OCI-LY3 (cell line): ENCODE results near the gene PRPSAP1.

ENCODE experiments used
- H2AFZ ChIP-seq: fragments of 200-600, 300-600 bp; shearing (Covaris generic); 2 replicates; pipeline ENCODE4 v1.6.0; 2014; ENCODE audit warnings: antibody characterized with exemption, low read depth, low read length
- H3K27ac ChIP-seq: fragments of 200-600, 300-600 bp; sonication (generic); 2 replicates; pipeline ENCODE4 v1.5.1; 2014; ENCODE audit warnings: mild to moderate bottlenecking, low read length, moderate library complexity, mixed read lengths
- H3K27me3 ChIP-seq: fragments of 200-600, 300-600 bp; sonication (generic); 2 replicates; pipeline ENCODE4 v1.6.1; 2014; ENCODE audit warnings: low read depth, low read length, mixed read lengths
- H3K36me3 ChIP-seq: fragments of 200-600, 300-600 bp; sonication (generic); replicated peaks from 2 replicates; pipeline ENCODE3; 2014; ENCODE audit warnings: low read depth, low read length, mixed read lengths
- H3K4me1 ChIP-seq: fragments of 300-600, 200-600 bp; sonication (generic); 2 replicates; pipeline ENCODE4 v1.6.1; 2014; ENCODE audit warnings: low read length, mixed read lengths
- H3K4me2 ChIP-seq: fragments of 200-600, 300-600 bp; sonication (generic); 2 replicates; pipeline ENCODE4 v1.6.1; 2014; ENCODE audit warnings: low read length, mixed read lengths
- H3K4me3 ChIP-seq: fragments of 300-600, 200-600 bp; sonication (generic); 2 replicates; pipeline ENCODE4 v1.5.1; 2014; ENCODE audit warnings: antibody characterized with exemption, mild to moderate bottlenecking, low read length, moderate library complexity
- H3K79me2 ChIP-seq: fragments of 300-600, 200-600 bp; shearing (Covaris generic); 2 replicates; pipeline ENCODE4 v1.6.1; 2014; ENCODE audit warnings: mild to moderate bottlenecking, low read length, mixed read lengths
- H3K9ac ChIP-seq: fragments of 300-600, 200-600 bp; shearing (Covaris generic); 2 replicates; pipeline ENCODE4 v1.6.0; 2014; ENCODE audit warnings: mild to moderate bottlenecking, low read length, moderate library complexity
- H3K9me3 ChIP-seq: fragments of 200-600, 300-600 bp; shearing (Covaris generic); 2 replicates; pipeline ENCODE4 v1.6.1; 2014; ENCODE audit warnings: low read length, mixed read lengths; ENCODE audit not compliant: insufficient read depth
- H4K20me1 ChIP-seq: fragments of 200-600, 300-600 bp; sonication (generic); 2 replicates; pipeline ENCODE4 v1.6.1; 2016; ENCODE audit warnings: low read length, mixed read lengths; ENCODE audit not compliant: insufficient read depth
- CTCF ChIP-seq: fragments of 200-600, 300-600 bp; sonication (generic); IDR thresholded peaks from 2 replicates; pipeline ENCODE4 v1.5.1; 2014; ENCODE audit warnings: antibody characterized with exemption, low read length, low read depth
- EZH2phosphoT487 ChIP-seq: fragments of 200-600 bp; shearing (Covaris generic); IDR thresholded peaks from 2 replicates; pipeline ENCODE4 v1.6.1; 2018; ENCODE audit warnings: antibody characterized with exemption, mixed run types, low read depth

The PRPSAP1 gene

DNA sequence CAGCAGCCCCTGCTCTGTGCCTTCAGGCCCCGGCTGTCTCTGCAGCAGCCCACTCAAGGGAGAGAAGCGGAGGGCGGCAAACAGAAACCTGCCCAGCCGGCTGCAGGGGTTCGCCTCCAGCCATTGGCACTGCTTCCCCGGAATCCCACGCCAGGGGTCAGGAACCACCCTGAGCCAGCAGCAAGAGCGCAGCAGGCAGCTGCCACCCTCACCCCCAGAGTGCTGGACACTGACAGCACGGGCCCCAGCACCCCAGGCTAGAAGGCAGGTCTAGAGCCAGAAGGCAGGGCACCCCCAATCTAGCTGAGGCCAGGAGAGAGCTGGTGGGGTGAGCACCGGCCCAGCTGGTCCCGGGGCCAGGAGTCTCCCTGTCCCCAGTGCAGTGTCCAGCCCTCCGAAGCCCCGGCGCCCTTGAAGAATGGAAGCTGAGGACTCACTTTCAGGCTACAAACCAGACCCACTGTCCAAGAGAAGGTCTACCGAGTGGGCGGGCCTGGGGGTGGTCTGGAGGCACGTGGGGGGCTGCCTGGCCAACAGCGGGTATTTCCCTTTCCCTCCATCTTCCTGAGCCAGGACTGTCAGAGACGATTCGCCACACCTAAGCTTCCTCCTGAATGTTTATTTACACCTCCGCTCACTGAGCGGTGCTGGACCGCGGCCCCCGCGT, 80.1 kb downstream of the PRPSAP1 start:
- Histone ChIP-seq H3K4me3 (peak overlapping the region; percentile 51; the same call in 1 of the 2 replicates), H3K27me3 (no peaks in the 10 kb centered on the region), H3K36me3 (peaks cover 12% of the 10 kb centered on the region), H3K9me3 (no peaks in the 10 kb centered on the region), H3K79me2 (peaks cover 28% of the 10 kb centered on the region), H2AFZ (no peak overlapping the region), H4K20me1 (peaks cover 11% of the 10 kb centered on the region; the same call in 1 of the 2 replicates), H3K9ac (peak overlapping the region; percentile 78), H3K4me1 (peaks cover 76% of the 10 kb centered on the region), H3K4me2 (peak overlapping the region; percentile 67), H3K27ac (peak overlapping the region; percentile 94)
- TF ChIP-seq EZH2phosphoT487: no peak
- no peak for TF ChIP-seq CTCF

DNA sequence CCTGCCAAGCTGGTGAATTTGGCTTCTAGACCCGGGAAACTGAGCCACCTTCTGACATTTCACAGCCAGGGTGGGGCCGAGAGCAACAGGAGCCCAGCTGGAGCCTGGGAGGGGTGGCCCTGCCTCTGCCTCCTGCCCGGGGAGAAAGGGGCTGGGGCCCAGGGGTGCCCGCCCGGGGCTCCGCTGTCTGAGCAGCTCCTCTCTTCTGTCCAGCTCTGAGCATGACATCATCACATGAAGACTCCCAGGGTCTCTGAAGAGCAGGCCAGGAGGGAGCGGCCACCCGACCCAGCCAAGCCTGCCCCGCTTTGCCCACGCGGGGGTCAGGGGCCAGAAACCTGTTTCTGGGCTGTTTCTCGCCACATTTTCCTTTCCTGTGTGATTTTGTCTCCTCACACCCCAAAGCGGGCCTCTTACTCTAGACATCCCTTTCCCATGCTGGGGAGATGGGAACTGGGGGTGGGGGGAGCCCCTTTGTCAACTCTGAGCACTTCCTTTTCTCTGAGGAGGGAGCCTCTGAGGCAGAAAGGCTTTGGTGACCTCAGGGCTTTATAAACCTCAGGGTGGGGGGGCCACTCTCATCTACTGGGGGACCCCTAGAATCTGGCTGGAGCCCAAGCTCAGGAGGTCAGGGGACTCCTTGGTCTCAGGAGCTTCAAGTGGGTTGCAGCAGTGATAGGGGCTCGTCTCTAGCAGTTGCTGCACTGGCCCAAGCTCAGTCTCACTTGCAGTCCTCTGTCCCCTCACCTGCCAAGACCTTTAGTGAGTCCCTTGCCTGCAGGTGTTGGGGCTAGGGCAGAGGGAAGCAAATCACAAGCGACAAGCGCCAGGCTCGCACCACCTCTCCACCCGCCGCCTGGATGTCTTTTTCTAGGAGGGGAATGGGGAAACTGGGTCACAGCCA, 80.9 kb downstream of the PRPSAP1 start:
- Histone ChIP-seq H3K4me3 (peak overlapping the region; percentile 51), H3K79me2 (peaks cover 36% of the 10 kb centered on the region), H3K4me1 (peaks cover 84% of the 10 kb centered on the region), H4K20me1 (peaks cover 11% of the 10 kb centered on the region; the same call in 1 of the 2 replicates), H3K36me3 (peaks cover 18% of the 10 kb centered on the region), H3K27me3 (no peaks in the 10 kb centered on the region), H2AFZ (no peak overlapping the region), H3K9ac (peak overlapping the region; percentile 78), H3K4me2 (peak overlapping the region; percentile 67), H3K9me3 (no peaks in the 10 kb centered on the region), H3K27ac (peak overlapping the region; percentile 94)
- TF ChIP-seq CTCF (no peak), EZH2phosphoT487 (no peak)

GRCh38 chr17:76271669-76272540, 81.8 kb downstream of the PRPSAP1 start:
- TF ChIP-seq EZH2phosphoT487: no peak
- TF ChIP-seq CTCF: peak; percentile 18; the same call in 1 of the 2 replicates
- Histone ChIP-seq H3K9me3 (no peaks in the 10 kb centered on the region), H3K4me1 (peaks cover 86% of the 10 kb centered on the region), H3K79me2 (peaks cover 45% of the 10 kb centered on the region), H3K9ac (peak overlapping the region; percentile 95), H3K27me3 (no peaks in the 10 kb centered on the region), H3K4me3 (peak overlapping the region; percentile 68), H3K4me2 (peak overlapping the region; percentile 91), H2AFZ (no peak overlapping the region), H4K20me1 (peaks cover 11% of the 10 kb centered on the region; the same call in 1 of the 2 replicates), H3K27ac (peak overlapping the region; percentile 94), H3K36me3 (peaks cover 24% of the 10 kb centered on the region)
